SU-DHL-6 (cell line): ENCODE measurements around the gene CLDN3.

ENCODE experiments used
- CTCF ChIP-seq: fragments of 200-600 bp; sonication (generic); IDR thresholded peaks from one replicate; pipeline ENCODE4 v1.5.1; 2017; ENCODE audit warnings: antibody characterized with exemption, mild to moderate bottlenecking, low read length, moderate library complexity; ENCODE audit not compliant: insufficient read depth, poor library complexity, severe bottlenecking
- EZH2phosphoT487 ChIP-seq: fragments of 200-600 bp; sonication (generic), shearing (Covaris generic); conservative IDR thresholded peaks from 2 replicates; pipeline ENCODE4 v1.6.1; 2018; ENCODE audit warnings: mild to moderate bottlenecking, antibody characterized with exemption, low read length, moderate library complexity, mixed read lengths

DNA sequence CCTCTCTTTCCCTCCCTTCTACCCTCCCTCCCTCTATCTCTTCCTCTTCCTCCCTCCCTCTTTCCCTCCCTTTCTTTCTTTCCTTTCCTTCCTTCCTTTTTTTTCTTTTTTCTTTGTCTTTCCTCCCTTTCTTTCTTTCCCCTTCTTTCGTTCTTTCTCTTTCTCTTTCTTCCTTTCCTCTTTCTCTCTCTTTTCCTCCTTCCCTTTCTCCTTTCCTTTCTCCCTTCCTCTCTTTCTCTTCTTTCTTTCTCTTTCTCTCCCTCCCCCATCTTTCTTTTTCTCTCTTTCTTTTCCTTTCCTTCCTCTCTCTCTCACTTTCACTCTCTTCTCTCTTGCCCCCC lies 7.4 kb downstream of the CLDN3 start:
- TF ChIP-seq CTCF, result no peak
- TF ChIP-seq EZH2phosphoT487, result no peak
